ENCODE data around the gene ZNF652.

Gene ZNF652

DNA sequence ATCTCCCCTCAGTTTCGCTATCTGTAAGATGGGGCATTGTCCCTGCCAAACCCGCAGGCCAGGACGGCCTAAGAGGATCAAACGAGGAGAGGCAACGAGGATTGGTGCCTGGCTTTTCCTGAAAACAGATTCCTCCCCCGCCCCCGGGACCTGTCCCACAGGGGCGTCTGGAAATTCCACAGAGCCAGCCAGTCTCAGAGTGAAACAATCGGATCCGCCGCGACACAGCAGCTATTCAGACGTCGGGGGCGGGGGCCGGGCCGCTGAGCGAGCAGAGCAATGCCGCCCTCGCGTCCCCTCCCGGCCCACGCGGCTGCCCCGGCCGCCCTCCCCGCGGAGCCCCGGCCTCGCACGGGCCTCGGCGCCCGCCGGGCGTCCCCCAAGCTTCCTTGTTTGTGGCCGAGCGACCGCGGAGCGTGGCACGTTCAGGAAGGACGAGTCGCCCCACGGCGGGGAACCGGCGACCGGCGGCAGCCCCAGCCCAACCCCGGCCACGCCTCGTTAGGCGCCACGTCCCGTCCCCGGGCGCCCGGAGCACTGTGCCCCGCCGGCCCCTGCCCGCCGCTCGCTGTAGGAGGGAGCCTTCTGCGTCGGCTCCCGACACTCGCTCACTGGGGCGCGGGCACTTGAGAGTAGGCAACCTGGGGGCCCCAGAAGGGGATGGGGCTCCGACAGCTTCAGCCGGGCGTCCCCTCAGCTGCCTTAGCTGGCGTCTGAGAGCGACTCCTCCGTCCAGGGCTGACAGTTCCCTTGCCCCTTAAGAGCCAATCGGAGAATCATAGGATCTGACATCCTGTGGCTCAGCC, 101.8 kb downstream of the ZNF652 start:
- H3K27me3 ChIP-seq (ENCODE audit: control insufficient read depth in 5 of 5, insufficient read depth in 4 of 5, low read length in 5 of 5) = no peaks in the 10 kb centered on the region
- no peaks in the 10 kb centered on the region for H3K9me3 ChIP-seq (ENCODE audit: control insufficient read depth in 5 of 5, low read length in 5 of 5)
- H3K27ac ChIP-seq (ENCODE audit: low read depth, low read length) = peak overlapping the region; percentile 57
- H3K4me1 ChIP-seq (ENCODE audit: control insufficient read depth in 5 of 5, insufficient read depth in 5 of 5, low read length in 5 of 5) = peaks cover 0 to 15% (median 12%) of the 10 kb centered on the region in 5 donors
- H3K4me3 ChIP-seq (ENCODE audit: low read depth in 1 of 5, low read length in 5 of 5) = peak overlapping the region; percentile 58 to 72 (median 69)
- peak overlapping the region; percentile 38 to 86 (median 62) for H3K9ac ChIP-seq (ENCODE audit: low read length in 5 of 5)
- no peaks in the 10 kb centered on the region for H3K36me3 ChIP-seq (ENCODE audit: control insufficient read depth in 5 of 5, insufficient read depth in 5 of 5, low read length in 5 of 5)

DNA sequence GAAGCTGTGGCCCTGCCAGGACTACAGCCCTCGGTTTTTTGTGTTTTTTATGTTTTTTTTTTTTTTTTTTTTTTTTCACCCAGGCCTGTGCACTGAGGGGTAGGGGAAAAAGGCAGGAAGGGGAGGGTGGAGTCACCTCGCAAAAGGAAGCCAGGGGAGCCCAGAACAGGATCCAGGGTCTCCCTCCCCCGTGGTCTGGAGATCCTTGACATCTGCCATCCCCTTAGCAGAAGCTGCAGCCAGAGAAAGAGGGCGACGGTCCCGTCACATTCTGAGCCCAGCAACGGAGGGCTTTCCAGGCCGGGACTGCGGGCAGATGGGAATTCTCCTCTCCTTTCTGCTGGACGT, 102.4 kb downstream of the ZNF652 start:
- Histone ChIP-seq H3K9ac (ENCODE audit: low read length in 5 of 5) (peak overlapping the region; percentile 35 to 86 (median 48)), H3K36me3 (ENCODE audit: control insufficient read depth in 5 of 5, insufficient read depth in 5 of 5, low read length in 5 of 5) (no peaks in the 10 kb centered on the region), H3K9me3 (ENCODE audit: control insufficient read depth in 5 of 5, low read length in 5 of 5) (no peaks in the 10 kb centered on the region), H3K4me3 (ENCODE audit: low read depth in 1 of 5, low read length in 5 of 5) (peak overlapping the region; percentile 58 to 72 (median 69)), H3K4me1 (ENCODE audit: control insufficient read depth in 5 of 5, insufficient read depth in 5 of 5, low read length in 5 of 5) (peaks cover 0 to 15% (median 12%) of the 10 kb centered on the region in 5 donors), H3K27me3 (ENCODE audit: control insufficient read depth in 5 of 5, insufficient read depth in 4 of 5, low read length in 5 of 5) (no peaks in the 10 kb centered on the region), H3K27ac (ENCODE audit: low read depth, low read length) (peak overlapping the region; percentile 57)

DNA sequence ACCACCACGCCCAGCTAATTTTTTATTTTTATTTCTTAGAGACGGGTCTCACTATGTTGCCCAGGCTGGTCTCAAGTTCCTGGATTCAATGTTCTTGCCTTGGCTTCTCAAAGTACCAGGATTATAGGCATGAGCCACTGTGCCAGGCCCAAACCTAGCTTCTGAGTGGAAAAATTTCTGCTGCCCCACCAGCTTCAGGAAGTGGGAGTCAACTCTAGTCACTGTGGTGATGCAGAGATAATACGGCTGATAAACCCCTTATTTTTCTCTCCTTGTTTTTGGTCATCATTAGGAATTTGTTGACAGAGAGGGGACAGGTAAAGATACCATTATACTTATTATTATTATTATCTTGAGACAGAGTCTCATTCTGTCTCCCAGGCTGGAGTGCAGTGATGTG, 103.7 kb downstream of the ZNF652 start:
- no peaks in the 10 kb centered on the region for H3K27me3 ChIP-seq (ENCODE audit: control insufficient read depth in 5 of 5, insufficient read depth in 4 of 5, low read length in 5 of 5)
- H3K36me3 ChIP-seq (ENCODE audit: control insufficient read depth in 5 of 5, insufficient read depth in 5 of 5, low read length in 5 of 5) = no peaks in the 10 kb centered on the region
- H3K27ac ChIP-seq (ENCODE audit: low read depth, low read length) = no peak overlapping the region
- peaks cover 0 to 15% (median 12%) of the 10 kb centered on the region in 5 donors for H3K4me1 ChIP-seq (ENCODE audit: control insufficient read depth in 5 of 5, insufficient read depth in 5 of 5, low read length in 5 of 5)
- no peak overlapping the region for H3K9ac ChIP-seq (ENCODE audit: low read length in 5 of 5)
- H3K4me3 ChIP-seq (ENCODE audit: low read depth in 1 of 5, low read length in 5 of 5) = no peak overlapping the region
- no peaks in the 10 kb centered on the region for H3K9me3 ChIP-seq (ENCODE audit: control insufficient read depth in 5 of 5, low read length in 5 of 5)

DNA sequence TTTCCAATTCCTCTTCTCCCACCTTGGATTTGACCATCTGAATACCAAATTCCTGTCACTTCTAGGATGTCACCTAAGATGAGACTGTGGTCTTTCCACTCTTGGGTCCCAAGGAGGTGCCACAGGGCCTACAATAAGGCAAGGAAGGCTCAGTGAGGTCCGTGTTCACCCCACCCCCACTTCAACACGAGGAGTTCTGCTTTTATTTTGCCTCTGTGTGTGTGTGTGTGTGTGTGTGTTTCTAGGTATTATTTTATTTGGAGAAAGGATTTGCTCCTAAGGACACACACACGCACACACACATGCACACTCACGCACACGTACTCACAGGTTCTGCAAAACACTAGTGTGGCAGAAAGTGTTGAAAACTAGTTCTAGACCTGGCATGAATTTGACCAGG, 106.9 kb downstream of the ZNF652 start:
- Histone ChIP-seq H3K4me3 (ENCODE audit: low read depth in 1 of 5, low read length in 5 of 5) (no peak overlapping the region), H3K9ac (ENCODE audit: low read length in 5 of 5) (no peak overlapping the region), H3K4me1 (ENCODE audit: control insufficient read depth in 5 of 5, insufficient read depth in 5 of 5, low read length in 5 of 5) (peaks cover 0 to 8% (median 5%) of the 10 kb centered on the region in 5 donors), H3K27ac (ENCODE audit: low read depth, low read length) (no peak overlapping the region), H3K36me3 (ENCODE audit: control insufficient read depth in 5 of 5, insufficient read depth in 5 of 5, low read length in 5 of 5) (no peaks in the 10 kb centered on the region), H3K9me3 (ENCODE audit: control insufficient read depth in 5 of 5, low read length in 5 of 5) (no peaks in the 10 kb centered on the region), H3K27me3 (ENCODE audit: control insufficient read depth in 5 of 5, insufficient read depth in 4 of 5, low read length in 5 of 5) (peaks cover 0 to 2% (median 0%) of the 10 kb centered on the region in 5 donors)

DNA sequence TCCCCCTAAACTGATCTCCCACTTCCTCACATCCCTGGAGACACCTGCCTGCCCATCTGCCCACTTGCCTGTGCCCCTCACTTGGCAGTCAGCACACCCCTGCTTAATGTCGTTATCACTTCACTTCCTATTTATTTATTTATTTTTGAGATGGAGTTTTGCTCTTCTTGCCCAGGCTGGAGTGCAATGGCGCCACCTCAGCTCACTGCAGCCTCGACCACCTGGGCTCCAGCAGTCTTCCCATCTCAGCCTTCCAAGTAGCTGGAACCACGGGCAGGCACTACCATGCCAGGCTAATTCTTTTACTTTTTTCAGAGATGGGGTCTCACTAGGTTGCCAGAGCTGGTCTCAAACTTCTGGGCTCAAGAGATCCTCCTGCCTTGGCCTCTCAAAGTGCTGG, 108.0 kb downstream of the ZNF652 start:
- H3K27ac ChIP-seq (ENCODE audit: low read depth, low read length) = no peak overlapping the region
- H3K9ac ChIP-seq (ENCODE audit: low read length in 5 of 5) = no peak overlapping the region
- no peaks in the 10 kb centered on the region for H3K9me3 ChIP-seq (ENCODE audit: control insufficient read depth in 5 of 5, low read length in 5 of 5)
- H3K4me3 ChIP-seq (ENCODE audit: low read depth in 1 of 5, low read length in 5 of 5) = no peak overlapping the region
- no peaks in the 10 kb centered on the region for H3K36me3 ChIP-seq (ENCODE audit: control insufficient read depth in 5 of 5, insufficient read depth in 5 of 5, low read length in 5 of 5)
- peaks cover 0 to 6% (median 6%) of the 10 kb centered on the region in 5 donors for H3K4me1 ChIP-seq (ENCODE audit: control insufficient read depth in 5 of 5, insufficient read depth in 5 of 5, low read length in 5 of 5)
- peaks cover 0 to 2% (median 0%) of the 10 kb centered on the region in 5 donors for H3K27me3 ChIP-seq (ENCODE audit: control insufficient read depth in 5 of 5, insufficient read depth in 4 of 5, low read length in 5 of 5)

DNA sequence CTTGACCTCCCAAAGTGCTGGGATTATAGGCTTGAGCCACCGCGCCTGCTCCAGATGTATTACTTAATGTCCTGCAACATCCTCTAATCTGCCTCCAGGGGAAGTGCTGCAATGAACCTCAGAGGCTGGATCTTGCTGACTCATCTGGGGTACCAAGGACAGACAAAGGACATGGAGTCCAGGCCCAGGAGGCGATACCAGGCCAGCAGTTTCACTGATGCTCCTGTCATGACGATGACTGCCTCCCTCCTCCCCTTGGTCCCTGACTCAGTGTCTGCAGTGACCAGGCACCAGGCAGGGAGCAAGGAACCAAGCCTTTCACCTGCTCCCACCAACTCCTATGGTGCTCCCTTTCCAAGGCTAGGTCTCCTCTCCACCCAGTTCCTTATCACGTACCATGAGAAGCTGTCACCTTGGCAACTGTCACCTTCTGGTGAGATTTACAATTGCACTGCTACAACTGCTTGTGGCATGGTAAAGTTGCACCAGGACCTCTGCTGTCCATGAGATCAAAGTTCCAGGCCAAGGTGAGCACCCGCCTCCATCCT, 109.8 kb downstream of the ZNF652 start:
- no peaks in the 10 kb centered on the region for H3K36me3 ChIP-seq (ENCODE audit: control insufficient read depth in 5 of 5, insufficient read depth in 5 of 5, low read length in 5 of 5)
- no peak overlapping the region for H3K27ac ChIP-seq (ENCODE audit: low read depth, low read length)
- H3K4me1 ChIP-seq (ENCODE audit: control insufficient read depth in 5 of 5, insufficient read depth in 5 of 5, low read length in 5 of 5) = peaks cover 0 to 8% (median 6%) of the 10 kb centered on the region in 5 donors
- H3K4me3 ChIP-seq (ENCODE audit: low read depth in 1 of 5, low read length in 5 of 5) = no peak overlapping the region
- no peaks in the 10 kb centered on the region for H3K9me3 ChIP-seq (ENCODE audit: control insufficient read depth in 5 of 5, low read length in 5 of 5)
- no peak overlapping the region for H3K9ac ChIP-seq (ENCODE audit: low read length in 5 of 5)
- peaks cover 0 to 2% (median 0%) of the 10 kb centered on the region in 5 donors for H3K27me3 ChIP-seq (ENCODE audit: control insufficient read depth in 5 of 5, insufficient read depth in 4 of 5, low read length in 5 of 5)

DNA sequence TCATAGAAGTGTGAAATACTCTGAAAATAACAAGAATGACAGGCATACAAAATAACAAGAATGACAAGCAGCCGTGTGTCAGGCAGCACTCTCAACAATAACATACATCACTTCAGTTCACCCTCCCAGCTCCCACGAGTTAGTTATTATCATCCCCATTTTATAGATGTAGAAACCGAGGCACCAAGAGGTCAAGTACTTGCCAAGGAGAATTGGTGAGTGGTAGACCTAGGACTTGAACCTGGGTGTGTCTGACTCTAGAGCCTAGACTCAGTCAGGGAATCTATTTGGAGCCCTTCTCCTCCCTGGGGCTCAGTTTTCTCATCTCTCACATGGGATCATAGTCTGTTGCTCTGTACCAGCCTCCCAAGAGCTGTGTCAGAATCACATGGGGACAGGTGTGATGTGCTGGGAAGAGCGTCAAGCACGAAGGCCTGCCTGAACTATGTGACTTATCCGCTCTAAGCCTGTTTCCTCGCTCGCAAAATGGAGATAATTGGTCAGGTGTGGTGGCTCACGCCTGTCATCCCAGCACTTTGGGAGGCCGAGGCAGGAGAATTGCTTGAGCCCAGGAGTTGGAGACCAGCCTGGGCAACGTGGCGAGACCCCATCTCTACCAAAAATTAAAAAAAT, 112.0 kb downstream of the ZNF652 start:
- Histone ChIP-seq H3K36me3 (ENCODE audit: control insufficient read depth in 5 of 5, insufficient read depth in 5 of 5, low read length in 5 of 5) (no peaks in the 10 kb centered on the region), H3K9ac (ENCODE audit: low read length in 5 of 5) (no peak overlapping the region), H3K4me3 (ENCODE audit: low read depth in 1 of 5, low read length in 5 of 5) (no peak overlapping the region), H3K9me3 (ENCODE audit: control insufficient read depth in 5 of 5, low read length in 5 of 5) (no peaks in the 10 kb centered on the region), H3K27ac (ENCODE audit: low read depth, low read length) (no peak overlapping the region), H3K27me3 (ENCODE audit: control insufficient read depth in 5 of 5, insufficient read depth in 4 of 5, low read length in 5 of 5) (peaks cover 0 to 2% (median 0%) of the 10 kb centered on the region in 5 donors), H3K4me1 (ENCODE audit: control insufficient read depth in 5 of 5, insufficient read depth in 5 of 5, low read length in 5 of 5) (peaks cover 0 to 8% (median 6%) of the 10 kb centered on the region in 5 donors)

DNA sequence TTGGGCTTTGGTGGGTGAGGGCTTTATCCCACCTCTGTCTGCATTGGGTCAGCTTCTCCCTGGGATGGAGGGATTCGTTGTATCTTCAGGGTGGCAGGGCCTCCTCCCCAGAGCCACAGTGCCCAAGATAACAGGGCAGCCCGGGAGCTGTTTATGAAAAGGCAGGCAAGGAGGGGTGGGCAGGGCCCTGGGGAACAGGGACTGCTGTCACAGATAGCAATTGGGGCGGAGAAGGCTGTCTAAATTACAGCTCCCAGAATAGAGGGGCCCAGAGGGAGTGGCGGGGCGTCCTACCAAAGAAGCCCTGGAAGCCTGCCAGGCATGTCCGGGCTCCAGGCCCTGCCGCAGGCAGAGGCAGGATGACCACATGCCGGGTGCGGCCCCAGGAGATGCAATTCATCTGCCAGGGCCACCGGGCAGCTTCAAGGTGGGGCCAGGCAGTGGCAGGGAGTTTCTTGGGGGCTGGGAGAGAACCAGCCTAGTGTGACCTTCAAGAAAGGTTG, 112.7 kb downstream of the ZNF652 start:
- Histone ChIP-seq H3K9ac (ENCODE audit: low read length in 5 of 5) (no peak overlapping the region), H3K36me3 (ENCODE audit: control insufficient read depth in 5 of 5, insufficient read depth in 5 of 5, low read length in 5 of 5) (no peaks in the 10 kb centered on the region), H3K27me3 (ENCODE audit: control insufficient read depth in 5 of 5, insufficient read depth in 4 of 5, low read length in 5 of 5) (peaks cover 0 to 5% (median 0%) of the 10 kb centered on the region in 5 donors), H3K4me1 (ENCODE audit: control insufficient read depth in 5 of 5, insufficient read depth in 5 of 5, low read length in 5 of 5) (peaks cover 0 to 8% (median 6%) of the 10 kb centered on the region in 5 donors), H3K4me3 (ENCODE audit: low read depth in 1 of 5, low read length in 5 of 5) (no peak overlapping the region), H3K27ac (ENCODE audit: low read depth, low read length) (no peak overlapping the region), H3K9me3 (ENCODE audit: control insufficient read depth in 5 of 5, low read length in 5 of 5) (no peaks in the 10 kb centered on the region)

DNA sequence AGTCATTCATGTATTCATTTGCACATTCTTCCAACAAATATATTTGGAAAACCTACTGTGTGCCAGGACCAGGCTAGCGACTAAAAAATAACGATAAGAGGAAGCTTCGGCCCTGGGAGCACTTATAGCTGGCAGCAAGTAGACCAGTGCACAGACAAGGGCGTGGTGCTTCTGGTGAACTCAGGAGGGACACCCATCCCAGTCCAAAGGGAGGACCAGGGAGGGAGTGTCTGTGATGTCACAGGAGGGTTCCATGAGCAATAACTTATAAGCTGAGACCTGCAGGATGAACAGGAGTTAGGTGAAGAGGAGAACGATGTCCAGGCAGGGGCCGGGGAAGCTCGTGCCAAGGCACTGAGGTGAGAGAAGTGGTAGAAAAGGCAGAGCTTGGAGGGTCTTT, 114.1 kb downstream of the ZNF652 start:
- peaks cover 0 to 5% (median 0%) of the 10 kb centered on the region in 5 donors for H3K27me3 ChIP-seq (ENCODE audit: control insufficient read depth in 5 of 5, insufficient read depth in 4 of 5, low read length in 5 of 5)
- H3K9ac ChIP-seq (ENCODE audit: low read length in 5 of 5) = no peak overlapping the region
- H3K4me3 ChIP-seq (ENCODE audit: low read depth in 1 of 5, low read length in 5 of 5) = no peak overlapping the region
- no peak overlapping the region for H3K27ac ChIP-seq (ENCODE audit: low read depth, low read length)
- peaks cover 0 to 8% (median 6%) of the 10 kb centered on the region in 5 donors for H3K4me1 ChIP-seq (ENCODE audit: control insufficient read depth in 5 of 5, insufficient read depth in 5 of 5, low read length in 5 of 5)
- H3K9me3 ChIP-seq (ENCODE audit: control insufficient read depth in 5 of 5, low read length in 5 of 5) = no peaks in the 10 kb centered on the region
- no peaks in the 10 kb centered on the region for H3K36me3 ChIP-seq (ENCODE audit: control insufficient read depth in 5 of 5, insufficient read depth in 5 of 5, low read length in 5 of 5)

DNA sequence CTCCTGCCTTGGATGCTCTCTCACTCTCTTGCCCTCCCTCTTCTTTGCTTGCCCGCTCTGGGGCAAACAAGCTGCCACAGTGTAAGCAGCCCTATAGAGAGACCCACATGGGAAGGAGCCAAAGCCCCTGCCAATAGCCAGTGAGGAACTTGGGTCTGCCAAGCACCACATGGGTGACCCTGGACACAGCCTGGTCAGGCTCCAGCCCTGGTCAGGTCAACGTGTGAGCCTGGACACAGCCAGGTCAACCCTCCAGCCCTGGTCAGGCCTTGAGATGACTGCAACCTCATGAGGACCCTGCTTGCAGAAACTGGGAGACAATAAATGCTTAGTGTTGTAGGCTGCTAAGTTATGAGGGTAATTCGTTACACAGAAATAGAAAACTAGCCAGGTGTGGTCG, 117.2 kb downstream of the ZNF652 start:
- no peak overlapping the region for H3K4me3 ChIP-seq (ENCODE audit: low read depth in 1 of 5, low read length in 5 of 5)

More for the DNA sequence above, 117.2 kb downstream of the ZNF652 start:
- Histone ChIP-seq H3K27me3 (ENCODE audit: control insufficient read depth in 5 of 5, insufficient read depth in 4 of 5, low read length in 5 of 5) (peaks cover 0 to 5% (median 0%) of the 10 kb centered on the region in 5 donors), H3K36me3 (ENCODE audit: control insufficient read depth in 5 of 5, insufficient read depth in 5 of 5, low read length in 5 of 5) (no peaks in the 10 kb centered on the region), H3K4me1 (ENCODE audit: control insufficient read depth in 5 of 5, insufficient read depth in 5 of 5, low read length in 5 of 5) (peaks cover 0 to 8% (median 6%) of the 10 kb centered on the region in 5 donors), H3K9ac (ENCODE audit: low read length in 5 of 5) (no peak overlapping the region), H3K27ac (ENCODE audit: low read depth, low read length) (no peak overlapping the region), H3K9me3 (ENCODE audit: control insufficient read depth in 5 of 5, low read length in 5 of 5) (no peaks in the 10 kb centered on the region)
